GM15510 (cell line): ENCODE measurements around the gene LRRC46.

Source experiments
- POLR2A ChIP-seq: IDR thresholded peaks from 3 replicates; pipeline ENCODE4 v1.6.1; 2011; ENCODE audit warnings: borderline replicate concordance; ENCODE audit not compliant: insufficient read length; ENCODE audit errors: extremely low read depth

The LRRC46 gene

DNA sequence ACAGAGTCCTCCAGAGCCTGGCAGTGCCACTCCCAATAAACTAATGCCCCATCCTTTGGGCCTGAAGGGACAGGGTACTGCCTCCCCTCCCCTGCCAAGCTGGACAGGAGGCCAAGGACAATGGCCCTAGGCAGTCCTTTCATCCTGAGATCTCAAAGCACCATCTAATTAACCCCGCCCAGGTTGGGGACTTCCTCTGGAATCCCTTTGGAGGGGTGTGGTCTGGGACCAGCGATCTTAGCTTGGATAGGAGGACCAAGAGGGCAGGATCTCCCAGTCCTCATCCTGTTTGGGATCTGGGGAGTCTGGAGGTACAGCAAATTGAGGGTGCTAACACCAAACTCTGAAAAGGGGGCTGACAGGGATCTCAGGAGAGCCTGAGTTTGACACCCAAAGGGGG is 37.6 kb downstream of the LRRC46 start:
- no peak for TF ChIP-seq POLR2A

DNA sequence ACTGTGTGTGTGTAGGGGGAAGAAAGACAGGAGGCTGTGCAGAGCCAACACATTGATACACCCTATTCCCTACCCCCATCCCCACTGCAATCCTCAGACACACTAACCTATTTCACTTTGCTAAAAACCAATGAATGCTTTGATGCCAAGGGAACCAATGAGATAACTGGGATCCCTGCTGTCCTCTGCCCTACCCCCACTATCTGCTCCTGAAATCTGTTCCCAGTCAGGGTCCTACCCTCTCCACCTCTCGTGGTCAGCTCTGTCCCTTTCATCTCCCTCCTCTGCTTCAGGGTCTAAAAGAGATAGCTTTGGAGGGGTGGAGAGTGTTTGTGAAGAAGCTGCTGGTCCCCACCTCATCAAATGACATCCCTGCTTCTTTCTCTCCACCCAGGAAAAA is 38.6 kb downstream of the LRRC46 start:
- TF ChIP-seq POLR2A = no peak

DNA sequence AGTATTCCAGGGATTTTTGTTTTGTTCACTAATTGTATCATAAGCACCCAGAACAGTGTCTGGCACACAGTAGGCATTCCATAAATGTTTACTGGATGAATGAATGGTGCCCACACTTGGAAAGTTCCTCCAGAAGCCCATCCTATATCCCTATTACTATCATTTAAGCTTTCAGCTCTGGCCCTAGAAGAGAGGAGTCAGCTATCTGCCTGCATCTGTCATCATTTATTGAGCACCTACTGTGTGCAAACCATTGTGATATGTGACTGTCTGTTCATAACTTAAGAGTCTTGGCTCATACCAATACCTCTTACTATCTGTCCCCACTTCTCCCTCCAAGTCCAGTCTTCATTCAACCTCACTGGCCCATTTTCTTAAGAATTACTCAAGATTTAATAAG is 39.6 kb downstream of the LRRC46 start:
- TF ChIP-seq POLR2A = no peak

DNA sequence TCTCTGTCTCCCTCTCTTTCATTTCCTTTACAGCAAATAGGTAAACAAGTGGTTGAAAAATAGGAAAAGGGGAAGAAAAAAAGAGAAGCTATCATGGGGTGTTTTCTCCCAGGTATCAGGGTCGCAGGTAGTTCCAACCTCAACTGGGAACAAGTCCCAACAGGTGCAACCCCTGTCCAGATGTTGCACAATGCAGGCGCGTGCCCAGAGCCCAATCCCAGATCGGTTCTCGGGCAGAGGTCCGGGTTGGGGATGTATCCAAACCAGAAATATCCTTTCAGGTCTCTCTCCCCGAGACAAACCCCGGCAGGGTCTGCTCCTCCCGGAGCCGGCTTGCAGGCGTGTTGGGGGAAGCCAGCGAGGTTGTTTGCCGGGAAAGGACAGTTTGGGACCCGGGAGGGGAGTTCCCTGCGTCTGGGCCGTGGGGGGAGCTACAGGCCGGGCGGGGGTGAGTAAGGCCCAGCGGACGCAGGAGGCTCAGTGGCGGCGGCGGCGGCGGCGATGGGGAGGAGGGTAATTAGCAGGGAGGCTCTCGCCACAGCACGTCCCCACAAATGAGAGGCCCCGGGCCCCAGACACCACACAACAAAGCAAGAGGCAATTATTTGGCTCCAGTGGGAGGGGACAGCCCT is 40.7 kb downstream of the LRRC46 start:
- no peak for TF ChIP-seq POLR2A

DNA sequence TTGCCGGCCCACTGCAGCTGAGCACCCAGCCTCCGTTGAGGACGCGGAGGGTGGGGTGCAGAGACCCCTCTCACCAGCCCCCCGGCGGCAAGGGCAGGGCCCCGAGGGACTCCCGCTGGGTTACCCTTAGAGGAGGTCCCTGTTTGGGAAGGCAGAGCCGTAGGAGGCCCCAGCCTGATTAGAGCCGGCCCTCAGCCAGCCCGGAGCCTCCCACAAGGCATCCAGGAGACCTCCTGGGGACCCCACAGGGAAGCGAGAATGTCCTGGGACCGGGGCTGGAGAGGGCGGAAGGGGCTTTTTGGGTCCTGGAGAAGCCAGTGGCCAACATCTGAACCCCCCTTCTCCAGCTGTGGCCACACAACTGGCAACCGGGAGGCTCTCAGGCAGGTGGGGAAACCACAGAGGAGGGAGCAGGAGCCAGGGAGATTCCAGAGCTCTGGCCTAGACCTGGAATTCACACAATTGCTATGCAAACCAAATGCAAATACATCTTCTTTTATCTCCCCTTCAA is 41.2 kb downstream of the LRRC46 start:
- no peak for TF ChIP-seq POLR2A

DNA sequence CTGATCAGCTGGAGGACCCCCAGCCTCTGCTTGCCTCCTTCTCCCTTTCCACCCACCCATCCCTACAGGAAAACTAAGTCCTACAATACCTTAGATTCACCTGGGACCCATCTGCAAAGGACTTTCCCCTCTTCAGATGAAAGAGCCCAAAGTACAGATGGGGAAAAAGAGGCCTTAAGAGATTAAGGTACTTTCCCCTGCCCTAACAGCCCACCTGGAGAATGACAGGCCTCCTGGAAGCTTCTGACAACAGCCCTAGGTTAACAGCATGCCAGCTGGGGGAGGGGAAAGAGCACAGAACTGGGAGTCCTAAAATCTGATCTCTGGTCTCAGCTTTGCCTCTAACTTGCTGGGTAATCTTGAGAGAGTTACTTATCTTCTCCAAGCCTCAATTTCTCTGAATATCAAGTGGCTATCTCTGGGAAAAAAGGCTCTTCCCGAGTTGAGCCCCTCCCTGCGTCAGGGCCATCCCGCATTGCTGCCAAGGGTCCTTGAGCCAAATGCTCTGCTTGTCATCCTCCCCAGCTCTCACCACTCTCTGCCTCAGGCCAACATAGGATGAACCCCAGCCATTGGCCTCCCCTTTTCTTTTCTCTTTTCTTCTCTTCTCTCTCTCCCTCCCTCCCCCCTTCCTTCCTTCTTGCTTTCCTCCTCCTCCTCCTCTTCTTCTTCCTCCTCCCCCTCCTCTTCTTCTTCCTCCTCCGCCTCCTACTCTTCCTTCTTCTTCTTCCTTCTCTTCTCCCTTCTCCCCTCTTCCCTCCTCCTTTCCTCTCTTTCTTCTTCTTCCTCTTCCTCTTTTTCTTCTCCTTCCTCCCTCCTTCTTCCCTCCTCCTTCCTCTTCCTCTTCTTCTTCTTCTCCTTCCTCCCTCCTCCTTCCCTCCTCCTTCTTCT is 42.0 kb downstream of the LRRC46 start:
- TF ChIP-seq POLR2A = no peak

DNA sequence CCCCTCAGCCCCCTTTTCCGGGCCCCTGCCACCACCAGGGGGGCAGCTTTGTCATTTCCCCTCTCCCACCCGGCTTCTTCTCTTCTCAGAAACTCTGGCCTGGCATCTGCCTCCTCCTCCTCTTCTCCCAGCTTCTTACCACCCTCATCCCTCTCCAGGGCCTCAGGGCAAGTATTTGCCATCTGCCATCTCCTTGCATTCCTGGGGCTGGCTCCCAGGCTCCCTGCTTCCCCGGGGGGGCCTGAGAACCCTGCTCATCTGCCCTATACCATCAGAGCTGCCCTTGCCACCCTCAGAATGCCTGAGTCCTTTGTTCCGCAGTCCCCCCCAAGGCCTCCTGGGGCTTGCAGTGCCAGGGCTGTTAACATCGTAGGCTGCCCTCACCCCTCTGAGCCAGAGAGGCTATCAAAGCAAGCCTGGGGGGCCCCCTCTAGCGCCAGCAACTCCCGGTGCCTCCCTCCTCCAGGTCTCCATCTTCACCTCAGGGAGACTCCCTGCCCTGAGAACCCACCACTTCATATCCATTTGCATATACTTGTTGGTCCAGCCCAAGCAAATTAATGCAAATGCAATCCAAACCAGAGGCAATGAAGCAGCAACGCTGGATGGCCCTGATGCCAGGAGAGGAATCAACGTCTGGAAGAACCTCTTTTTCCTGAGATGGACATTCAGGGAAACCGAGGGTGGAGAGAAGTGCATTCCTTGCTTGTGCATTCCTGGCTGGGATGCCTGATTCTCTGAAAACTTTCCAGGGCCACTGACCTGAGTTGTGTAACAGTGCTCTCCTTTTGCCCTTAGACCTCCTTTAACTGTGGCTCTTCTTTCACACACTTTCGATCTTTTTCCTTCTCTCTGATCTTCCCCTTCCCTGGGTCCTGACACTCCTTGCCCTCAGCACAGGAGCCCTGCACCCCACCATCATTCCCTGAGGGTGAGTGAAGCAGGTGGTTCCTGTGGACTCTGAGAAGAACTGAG is 43.8 kb downstream of the LRRC46 start:
- TF ChIP-seq POLR2A = no peak

DNA sequence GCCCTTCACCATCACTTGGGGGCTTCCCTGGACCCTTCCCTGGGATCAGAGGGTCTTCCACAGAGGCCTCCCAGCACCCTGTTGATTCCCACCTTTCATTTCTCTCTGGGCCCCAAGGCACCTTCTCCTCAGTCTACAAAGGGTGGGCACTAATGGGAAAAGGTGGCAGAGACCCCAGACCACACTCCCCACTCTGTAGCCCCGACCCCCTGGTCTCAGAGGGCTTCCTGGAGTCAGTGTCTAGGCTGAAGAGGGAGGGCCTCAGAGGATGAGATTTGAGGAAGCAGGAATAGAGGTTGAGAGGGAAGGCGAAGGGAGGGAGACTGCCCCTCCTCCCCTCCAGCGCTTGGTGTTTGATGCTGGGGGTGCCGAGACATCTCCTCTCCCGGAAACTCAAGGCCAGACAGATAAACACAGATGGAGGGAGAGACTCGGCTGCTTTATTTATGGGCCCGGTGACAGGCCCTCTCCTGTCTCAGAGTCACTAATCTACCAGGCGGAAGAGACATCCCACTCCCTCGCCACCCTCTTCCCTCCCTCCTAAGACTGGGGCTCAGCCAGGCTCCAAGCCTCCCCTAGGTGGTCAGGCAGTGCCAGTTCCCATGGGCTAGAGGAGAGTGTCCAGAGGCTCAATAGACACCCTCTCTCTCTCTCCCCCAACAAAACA is 46.0 kb downstream of the LRRC46 start:
- no peak for TF ChIP-seq POLR2A

DNA sequence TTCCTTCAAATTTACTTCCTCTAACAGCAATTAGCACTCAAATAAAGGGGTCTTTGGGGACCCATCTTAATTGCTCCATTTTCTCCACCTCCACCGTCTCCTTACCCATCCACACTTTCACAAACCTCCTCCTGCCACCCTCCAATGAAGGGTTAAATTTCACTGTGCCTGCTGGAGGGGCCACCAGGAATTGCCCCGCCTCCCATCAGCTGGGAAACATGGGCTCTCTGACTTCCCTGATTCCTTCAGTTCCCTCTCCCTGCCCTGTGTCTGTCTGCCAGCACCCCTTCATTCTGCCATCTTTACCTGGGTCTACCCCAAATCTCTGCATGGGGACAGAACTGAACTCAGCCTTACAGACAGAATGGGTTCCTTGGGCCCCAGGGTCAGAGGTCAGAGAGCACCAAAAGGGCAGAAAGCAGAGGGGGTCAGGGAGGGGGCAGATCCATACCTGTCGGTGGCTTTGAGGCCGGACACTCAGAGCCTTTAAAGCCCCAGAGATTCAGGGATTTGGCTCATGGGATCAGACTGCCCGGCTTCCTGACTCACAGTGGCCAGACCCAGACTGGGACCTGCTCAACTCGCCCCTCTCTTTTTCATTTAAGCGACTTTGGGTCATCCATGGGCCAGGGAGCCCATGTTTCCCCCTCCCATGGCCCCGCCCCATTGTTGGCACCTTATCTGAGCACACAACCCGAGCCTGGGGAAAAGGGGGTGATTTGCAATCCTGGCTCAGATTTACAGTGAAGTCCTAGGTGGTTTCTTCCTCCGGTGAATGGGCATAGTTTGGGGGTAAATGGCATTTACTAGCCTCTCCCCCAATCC is 46.9 kb downstream of the LRRC46 start:
- no peak for TF ChIP-seq POLR2A

DNA sequence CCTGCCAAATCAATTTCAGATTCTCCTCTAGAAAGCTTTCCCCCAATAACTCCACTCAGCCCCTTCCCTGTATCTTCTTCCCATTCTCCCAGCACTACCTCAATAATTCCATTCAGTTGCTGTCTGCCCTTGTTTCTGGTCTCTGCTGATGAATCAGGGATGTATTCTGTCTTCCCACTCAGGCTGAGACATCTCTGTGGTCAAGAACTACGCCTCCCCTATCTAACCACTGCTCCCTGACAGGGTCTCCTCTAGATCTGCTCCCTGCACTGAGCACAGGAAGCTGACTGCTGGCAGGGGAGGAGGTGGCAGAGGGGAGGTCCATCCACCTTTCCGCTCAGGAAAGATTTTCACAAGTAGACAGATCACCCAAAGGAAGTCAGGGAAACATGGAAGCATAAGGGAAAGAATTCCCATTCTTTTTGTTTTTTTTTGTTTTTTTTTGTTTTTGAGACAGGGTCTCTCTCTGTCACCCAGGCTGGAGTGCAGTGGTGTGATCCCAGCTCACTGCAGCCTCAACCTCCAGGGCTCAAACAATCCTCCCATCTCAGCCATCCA is 47.6 kb downstream of the LRRC46 start:
- TF ChIP-seq POLR2A = no peak

DNA sequence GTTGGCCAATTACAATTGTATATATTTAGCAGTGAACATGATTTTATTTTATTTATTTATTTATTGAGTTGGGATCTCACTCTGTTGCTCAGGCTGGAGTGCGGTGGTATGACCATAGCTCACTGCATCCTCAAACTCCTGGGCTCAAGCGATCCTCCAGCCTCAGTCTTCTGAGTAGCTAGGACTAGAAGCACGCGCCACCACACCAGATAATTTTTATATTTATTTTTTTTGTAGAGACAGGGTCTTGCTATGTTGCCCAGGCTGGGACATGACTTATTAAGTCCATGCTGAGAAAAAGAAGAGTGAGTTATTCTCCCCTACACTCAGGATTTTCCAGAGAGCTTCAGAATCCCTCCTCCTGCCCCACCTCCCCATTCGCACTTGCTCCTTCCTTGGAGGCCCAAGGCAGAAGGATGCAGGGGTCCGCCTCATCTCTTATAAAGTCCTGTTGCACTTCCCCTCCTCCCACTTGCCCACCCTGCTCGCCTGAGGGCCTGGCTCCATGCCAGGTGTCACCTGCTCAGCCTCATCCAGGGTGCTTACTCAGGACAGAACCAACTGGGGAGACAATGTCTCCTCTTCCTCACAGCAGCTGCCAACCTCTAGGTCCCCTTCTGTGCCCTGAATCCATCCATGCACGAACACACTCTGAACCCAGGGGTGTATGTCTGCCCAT is 48.4 kb downstream of the LRRC46 start:
- TF ChIP-seq POLR2A = no peak

DNA sequence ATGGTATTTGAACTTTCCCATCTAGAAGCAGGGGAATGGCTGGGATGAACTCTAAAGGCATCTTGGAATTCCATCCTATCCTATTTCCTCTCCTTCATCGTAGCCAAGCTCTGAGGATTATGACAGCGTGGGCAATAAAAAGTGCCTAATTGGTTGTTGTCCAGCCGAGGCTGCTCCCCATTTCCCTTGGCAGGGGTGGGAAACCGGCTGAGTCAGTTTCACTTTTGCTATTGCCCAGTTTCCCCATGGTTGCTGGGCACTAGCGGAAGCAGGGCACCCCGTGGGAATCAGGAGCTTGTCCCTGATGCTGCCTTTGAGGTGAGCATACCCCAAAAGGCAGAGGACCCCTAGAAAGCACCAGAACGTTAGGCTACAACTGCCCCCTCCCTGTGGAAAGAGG is 50.8 kb downstream of the LRRC46 start:
- TF ChIP-seq POLR2A = no peak

DNA sequence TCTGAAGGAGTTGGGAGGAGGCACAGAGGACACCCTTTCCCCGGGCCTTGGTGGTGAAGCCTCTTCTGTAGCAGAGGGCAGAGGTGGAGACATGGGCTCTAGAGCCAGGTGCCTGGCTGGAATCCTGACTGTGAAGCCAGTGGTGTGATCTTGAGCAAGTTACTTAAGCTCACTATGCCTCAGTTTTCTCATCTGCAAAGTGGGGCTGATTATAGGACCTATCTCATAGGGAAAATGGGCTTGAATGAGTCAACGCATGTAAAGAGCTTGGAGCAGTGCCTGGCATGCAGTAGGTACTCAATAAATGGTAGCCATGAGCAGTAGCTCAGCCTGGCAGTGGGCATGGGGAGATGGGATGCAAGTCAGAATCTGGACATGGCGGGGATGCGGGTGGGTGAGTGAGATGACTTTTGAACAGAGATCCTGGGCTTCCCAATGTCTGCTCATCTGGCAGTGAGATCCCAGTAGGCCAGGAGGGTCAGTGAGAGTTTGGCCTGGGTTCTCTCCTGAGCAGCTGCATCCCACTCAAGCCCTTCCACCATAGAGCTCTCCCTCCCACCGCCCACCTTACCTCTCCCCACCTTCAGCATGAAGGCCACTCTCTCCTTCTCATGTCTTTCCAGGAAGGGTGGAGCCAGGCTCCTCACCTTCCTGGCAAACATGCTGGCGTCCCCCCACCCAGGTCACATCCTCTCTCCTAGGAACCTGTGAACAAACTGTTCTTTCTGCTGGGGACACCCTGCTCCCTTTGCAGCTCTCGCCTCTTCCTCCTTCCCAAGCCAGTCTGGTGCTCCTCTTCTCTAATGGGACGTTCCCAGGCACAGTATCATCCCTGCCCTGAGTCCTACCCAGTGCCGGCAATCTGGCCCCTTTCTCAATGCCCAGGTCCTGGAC is 51.5 kb downstream of the LRRC46 start:
- no peak for TF ChIP-seq POLR2A
